ENCODE measurements around the gene SLC7A8.

- TF ChIP-seq CTCF (conservative IDR thresholded peaks at IDR 0.05 in 1 of 2, IDR thresholded peaks at IDR 0.05 in 1 of 2; ENCODE audit: extremely low read depth in 1 of 2, insufficient read depth in 1 of 2, low read depth in 1 of 2, low read length in 2 of 2), result no peak
- TF ChIP-seq EZH2 (IDR thresholded peaks at IDR 0.05; ENCODE audit: borderline replicate concordance, low read length), result no peak
These were observed 9.7 kb downstream of the SLC7A8 start for GRCh38 chr14:23173796-23174195.
